ENCODE results near the gene OR10G4. TPM values are rescaled to one million over a fixed set of nuclear protein-coding genes. Genes with fewer than 3 reads are reported as not detected.
"Not testable (repeated sequence)": the region's sequence is repeated elsewhere in the genome, so short reads cannot be mapped to it uniquely, and the experiment has no call there.

OR10G4 gene
- total RNA-seq, 4 donors from 2014 or later = not detected

- no peak for DNase-seq
- Histone ChIP-seq H3K27me3 (no peaks in the 10 kb centered on the region), H3K27ac (no peak overlapping the region), H3K9me3 (no peaks in the 10 kb centered on the region), H3K4me3 (replicated peaks in 1 of 3) (no peak overlapping the region), H3K36me3 (no peaks in the 10 kb centered on the region), H3K4me1 (no peaks in the 10 kb centered on the region)
- WGBS, 2 donors = 90 to 95% methylated on average over 5 of the region's 5 CpGs
- TF ChIP-seq POLR2A (IDR thresholded peaks at IDR 0.05) = no peak
- no peak for TF ChIP-seq CTCF (IDR thresholded peaks at IDR 0.05)
- intact Hi-C loops (cut with DNase I) = no loop called here
These were observed 33.5 kb upstream of the OR10G4 start for GRCh38 chr11:123979311-123979710.

GRCh38 chr11:123995119-123995518 is 17.7 kb upstream of the OR10G4 start, which contains the start of gene OR10G6:
Gene OR10G6, minus strand, starts transcription at chr11:123995161. Its CDS starts 0 bp downstream, at chr11:123995161.
- H3K4me1 ChIP-seq = no peaks in the 10 kb centered on the region
- WGBS, 2 donors = 64 to 88% methylated on average over 1 of the region's 1 CpG
- H3K36me3 ChIP-seq = no peaks in the 10 kb centered on the region
- no peak within 1 kb of the TSS for H3K27ac ChIP-seq
- H3K27me3 ChIP-seq = no peaks in the 10 kb centered on the region
- DNase-seq = no peak
- no peaks in the 10 kb centered on the region for H3K9me3 ChIP-seq
- intact Hi-C loops (cut with DNase I) = no loop called here
- H3K4me3 ChIP-seq (replicated peaks in 1 of 3) = no peak within 1 kb of the TSS
- no peak for TF ChIP-seq POLR2A (IDR thresholded peaks at IDR 0.05)

GRCh38 chr11:124015837-124016236 is 3.0 kb downstream of the OR10G4 start:
- 90 to 100% methylated on average over 1 to 2 of the region's 9 CpGs for WGBS, 2 donors
- DNase-seq; H3K27me3 ChIP-seq; H3K4me3 ChIP-seq (replicated peaks in 1 of 3); H3K27ac ChIP-seq; H3K9me3 ChIP-seq; intact Hi-C loops (cut with DNase I); H3K36me3 ChIP-seq; H3K4me1 ChIP-seq: not testable (repeated sequence)

- no peak for DNase-seq
- TF ChIP-seq CTCF (IDR thresholded peaks at IDR 0.05) = no peak
- TF ChIP-seq POLR2A (IDR thresholded peaks at IDR 0.05) = no peak
- no peaks in the 10 kb centered on the region for H3K9me3 ChIP-seq
- WGBS, 2 donors = 58 to 81% methylated on average over 2 of the region's 2 CpGs
- H3K27ac ChIP-seq = no peak within 1 kb of the TSS
- intact Hi-C loops (cut with DNase I) = no loop called here
- no peaks in the 10 kb centered on the region for H3K36me3 ChIP-seq
- H3K27me3 ChIP-seq = no peaks in the 10 kb centered on the region
- H3K4me1 ChIP-seq = no peaks in the 10 kb centered on the region
- no peak within 1 kb of the TSS for H3K4me3 ChIP-seq (replicated peaks in 1 of 3)
These were observed 13.7 kb downstream of the OR10G4 start, which contains the start of gene OR10G8 for GRCh38 chr11:124026498-124026897. Gene OR10G8, plus strand, starts transcription at chr11:124026798. Its CDS starts 2,825 bp downstream, at chr11:124029623.

GRCh38 chr11:124036666-124037065 is 23.9 kb downstream of the OR10G4 start:
- no peak overlapping the region for H3K4me3 ChIP-seq (replicated peaks in 1 of 3)
- 73 to 90% methylated on average over 1 of the region's 1 CpG for WGBS, 2 donors
- no peaks in the 10 kb centered on the region for H3K4me1 ChIP-seq
- no peak overlapping the region for H3K27ac ChIP-seq
- intact Hi-C loops (cut with DNase I) = no loop called here
- no peaks in the 10 kb centered on the region for H3K9me3 ChIP-seq
- no peak for TF ChIP-seq CTCF (IDR thresholded peaks at IDR 0.05)
- no peaks in the 10 kb centered on the region for H3K27me3 ChIP-seq
- no peaks in the 10 kb centered on the region for H3K36me3 ChIP-seq
- no peak for DNase-seq

GRCh38 chr11:124039557-124039956 is 26.8 kb downstream of the OR10G4 start:
- H3K36me3 ChIP-seq = no peaks in the 10 kb centered on the region
- H3K4me3 ChIP-seq (replicated peaks in 1 of 3) = no peak overlapping the region
- no peak overlapping the region for H3K27ac ChIP-seq
- TF ChIP-seq POLR2A (IDR thresholded peaks at IDR 0.05) (no peak), CTCF (IDR thresholded peaks at IDR 0.05) (no peak)
- DNase-seq = no peak
- WGBS, 2 donors = 75 to 81% methylated on average over 8 to 9 of the region's 9 CpGs
- H3K27me3 ChIP-seq = no peaks in the 10 kb centered on the region
- H3K4me1 ChIP-seq = no peaks in the 10 kb centered on the region
- intact Hi-C loops (cut with DNase I) = no loop called here
- no peaks in the 10 kb centered on the region for H3K9me3 ChIP-seq

Data from thyroid gland (tissue), 4 donors.